WTC11 (cell line): Measurements from ENCODE around the gene LRMDA. TPM values are rescaled to one million over a fixed set of nuclear protein-coding genes. Genes with fewer than 3 reads are reported as not detected.

ENCODE experiments used
- ATAC-seq: fragments of 200-7000 bp; cut with Tn5 transposase; 2 replicates; pipeline ENCODE4 v1.10.0; 2021; ENCODE audit warnings: mild to moderate bottlenecking, moderate library complexity
- CTCF ChIA-PET: fragments of 300-600 bp; sonication (Branson Sonifier 250); formaldehyde crosslinking; loops from one replicate; lab custom pipeline; 2021; ENCODE audit warnings: antibody characterized with exemption; lab: Charles Lee
- POLR2A ChIA-PET: fragments of 350-600 bp; sonication (Branson Sonifier 250); formaldehyde crosslinking; loops from one replicate; lab custom pipeline; 2021; ENCODE audit warnings: antibody characterized with exemption; lab: Charles Lee
- DNase-seq: peaks from one replicate; pipeline ENCODE4 v3.0.0; 2021; ENCODE audit warnings: low spot score
- H3K27ac Mint-ChIP-seq: 2 replicates; pipeline ENCODE4 v1.8.0; 2021; ENCODE audit warnings: mixed read lengths
- H3K27me3 Mint-ChIP-seq: 2 replicates; pipeline ENCODE4 v1.8.0; 2021; ENCODE audit warnings: low read depth, mild to moderate bottlenecking, moderate library complexity, mixed read lengths
- H3K36me3 Mint-ChIP-seq: 2 replicates; pipeline ENCODE4 v1.8.0; 2021; ENCODE audit warnings: mixed read lengths
- H3K4me1 Mint-ChIP-seq: 2 replicates; pipeline ENCODE4 v1.8.0; 2022; ENCODE audit warnings: mixed read lengths
- H3K4me3 Mint-ChIP-seq: 2 replicates; pipeline ENCODE4 v1.8.0; 2021; ENCODE audit warnings: mild to moderate bottlenecking, moderate library complexity, mixed read lengths
- H3K9me3 Mint-ChIP-seq: 2 replicates; pipeline ENCODE4 v1.8.0; 2021; ENCODE audit warnings: mixed read lengths
- AFF4 ChIP-seq: sonication (generic); formaldehyde crosslinking; IDR thresholded peaks from 2 replicates; pipeline ENCODE4 v1.8.1; 2023; ENCODE audit warnings: mild to moderate bottlenecking, missing genetic modification reagents, borderline replicate concordance
- ARID4B ChIP-seq: sonication (generic); formaldehyde crosslinking; IDR thresholded peaks from 2 replicates; pipeline ENCODE4 v1.8.0; 2023; ENCODE audit warnings: missing genetic modification reagents, mild to moderate bottlenecking, borderline replicate concordance
- ATF1 ChIP-seq: sonication (generic); formaldehyde crosslinking; IDR thresholded peaks from 2 replicates; pipeline ENCODE4 v1.8.1; 2023; ENCODE audit warnings: mild to moderate bottlenecking, moderate library complexity, missing genetic modification reagents
- ELF4 ChIP-seq: sonication (generic); formaldehyde crosslinking; IDR thresholded peaks from 2 replicates; pipeline ENCODE4 v1.8.1; 2022; ENCODE audit warnings: low read depth, mild to moderate bottlenecking, moderate library complexity, missing genetic modification reagents
- EMX1 ChIP-seq: fragments of 250-450 bp; sonication (Bioruptor Pico); IDR thresholded peaks from 2 replicates; pipeline ENCODE4 v1.8.0; 2021; ENCODE audit warnings: mild to moderate bottlenecking
- ESRRA ChIP-seq: sonication (generic); formaldehyde crosslinking; IDR thresholded peaks from 2 replicates; pipeline ENCODE4 v1.8.1; 2022; ENCODE audit warnings: mild to moderate bottlenecking, missing genetic modification reagents, borderline replicate concordance
- HMGA2 ChIP-seq: fragments of 250-450 bp; sonication (Bioruptor Pico); IDR thresholded peaks from 2 replicates; pipeline ENCODE4 v1.4.0; 2021; ENCODE audit warnings: mild to moderate bottlenecking, moderate library complexity
- NFE2L1 ChIP-seq: sonication (generic); formaldehyde crosslinking; IDR thresholded peaks from 2 replicates; pipeline ENCODE4 v1.8.1; 2023; ENCODE audit warnings: missing genetic modification reagents
- NFYB ChIP-seq: sonication (generic); formaldehyde crosslinking; conservative IDR thresholded peaks from 2 replicates; pipeline ENCODE4 v1.8.0; 2022; ENCODE audit warnings: low read depth, missing genetic modification reagents
- OVOL2 ChIP-seq: fragments of 250-450 bp; sonication (Bioruptor Pico); IDR thresholded peaks from 2 replicates; pipeline ENCODE4 v1.9.0; 2021; ENCODE audit warnings: mild to moderate bottlenecking, borderline replicate concordance
- SMAD3 ChIP-seq: sonication (generic); formaldehyde crosslinking; IDR thresholded peaks from 2 replicates; pipeline ENCODE4 v1.8.0; 2022; ENCODE audit warnings: missing genetic modification reagents, mild to moderate bottlenecking, borderline replicate concordance
- TEAD4 ChIP-seq: sonication (generic); formaldehyde crosslinking; IDR thresholded peaks from 2 replicates; pipeline ENCODE4 v1.8.0; 2022; ENCODE audit warnings: mild to moderate bottlenecking, missing genetic modification reagents
- TP53 ChIP-seq: sonication (generic); formaldehyde crosslinking; IDR thresholded peaks from 2 replicates; pipeline ENCODE4 v1.8.1; 2023; ENCODE audit warnings: mild to moderate bottlenecking, missing genetic modification reagents
- ZBTB21 ChIP-seq: sonication (generic); formaldehyde crosslinking; IDR thresholded peaks from 2 replicates; pipeline ENCODE4 v1.8.1; 2023; ENCODE audit warnings: mild to moderate bottlenecking, missing genetic modification reagents, borderline replicate concordance
- ZMAT4 ChIP-seq: fragments of 250-450 bp; sonication (Bioruptor Pico); IDR thresholded peaks from 2 replicates; pipeline ENCODE4 v1.9.0; 2021; ENCODE audit warnings: mild to moderate bottlenecking
- ZNF121 ChIP-seq: sonication (generic); formaldehyde crosslinking; IDR thresholded peaks from 2 replicates; pipeline ENCODE4 v1.8.0; 2023; ENCODE audit warnings: missing genetic modification reagents
- total RNA-seq: library from RNA; stranded (reverse); gene quantifications from 3 replicates; pipeline ENCODE4 v1.2.3, GENCODE V29; 2021

Gene LRMDA
- total RNA-seq, 1 experiment from 2014 or later = 0.92 TPM

GRCh38 chr10:75924309-75924902, 493.0 kb downstream of the LRMDA start:
- CTCF ChIA-PET = interaction anchor here (1.0 kb wide), 2 partner anchors 111 to 529 kb away, joined by 3 to 5 read pairs; no protein-coding TSS in a partner anchor
- Mint-ChIP-seq H3K27ac (no peak overlapping the region), H3K4me1 (peaks cover 11% of the 10 kb centered on the region), H3K36me3 (no peaks in the 10 kb centered on the region), H3K9me3 (no peaks in the 10 kb centered on the region), H3K4me3 (no peak overlapping the region), H3K27me3 (peaks cover 9% of the 10 kb centered on the region)
- DNase-seq (no peak), ATAC-seq (no peak)
- POLR2A ChIA-PET = no interaction called here
- no peak for TF ChIP-seq ARID4B (CRISPR knock-in tag)
- TF ChIP-seq EMX1 = no peak
- TF ChIP-seq TEAD4 = no peak
- TF ChIP-seq ZBTB21 (CRISPR knock-in tag) = no peak
- no peak for TF ChIP-seq ZNF121
- TF ChIP-seq OVOL2 (CRISPR knock-in tag) = no peak
- no peak for TF ChIP-seq ELF4 (CRISPR knock-in tag)
- no peak for TF ChIP-seq NFE2L1 (CRISPR knock-in tag)
- TF ChIP-seq NFYB (CRISPR knock-in tag) = no peak
- TF ChIP-seq AFF4 (CRISPR knock-in tag) = no peak
- no peak for TF ChIP-seq ATF1 (CRISPR knock-in tag)
- no peak for TF ChIP-seq TP53 (CRISPR knock-in tag)
- no peak for TF ChIP-seq SMAD3 (CRISPR knock-in tag)

GRCh38 chr10:75925999-75926398, 494.6 kb downstream of the LRMDA start:
- ChIA-PET CTCF (no interaction called here), POLR2A (no interaction called here)
- TF ChIP-seq ZMAT4 (CRISPR knock-in tag) (no peak), ARID4B (CRISPR knock-in tag) (no peak), ESRRA (CRISPR knock-in tag) (no peak), HMGA2 (CRISPR knock-in tag) (no peak)

More at GRCh38 chr10:75925999-75926398, 494.6 kb downstream of the LRMDA start:
- Mint-ChIP-seq H3K27me3 (peaks cover 10% of the 10 kb centered on the region), H3K9me3 (no peaks in the 10 kb centered on the region), H3K4me3 (no peak overlapping the region), H3K27ac (no peak overlapping the region), H3K36me3 (no peaks in the 10 kb centered on the region), H3K4me1 (peaks cover 11% of the 10 kb centered on the region)
- DNase-seq = no peak
- no peak for ATAC-seq
